Astrocyte (in vitro differentiated cells and primary cell): ENCODE results near the gene MOB3A. TPM values are rescaled to one million over a fixed set of nuclear protein-coding genes. Genes with fewer than 3 reads are reported as not detected.

Experiments
- DNase-seq: peaks from one replicate; pipeline ENCODE4 v3.0.0-alpha.2; 2010; ENCODE audit warnings: low read depth
- FAIRE-seq: peaks from 2 replicates; lab custom pipeline; 2011; peaks lifted over from hg19 to GRCh38; lab: Jason Lieb, UNC
- H2AFZ ChIP-seq: 2 replicates; pipeline ENCODE4 v1.6.0; 2012; ENCODE audit warnings: low read depth, low read length, inconsistent platforms
- H3K27ac ChIP-seq: 2 replicates; pipeline ENCODE4 v1.5.1; 2011; ENCODE audit warnings: low read depth, low read length, inconsistent platforms
- H3K27me3 ChIP-seq: 2 replicates; pipeline ENCODE4 v1.6.0; 2011; ENCODE audit warnings: low read length, inconsistent platforms; ENCODE audit not compliant: insufficient read depth
- H3K36me3 ChIP-seq: 2 replicates; pipeline ENCODE4 v1.5.1; 2011; ENCODE audit warnings: low read length, inconsistent platforms; ENCODE audit not compliant: insufficient read depth
- H3K4me1 ChIP-seq: 2 replicates; pipeline ENCODE4 v1.5.1; 2011; ENCODE audit warnings: low read length, inconsistent platforms; ENCODE audit not compliant: insufficient read depth
- H3K4me2 ChIP-seq: 2 replicates; pipeline ENCODE4 v1.6.0; 2012; ENCODE audit warnings: low read length, inconsistent platforms
- H3K4me3 ChIP-seq: 2 replicates; pipeline ENCODE4 v1.5.1; 2011; ENCODE audit warnings: low read depth, mild to moderate bottlenecking, low read length, inconsistent platforms; ENCODE audit not compliant: insufficient read depth
- H3K79me2 ChIP-seq: 2 replicates; pipeline ENCODE4 v1.6.0; 2012; ENCODE audit warnings: mild to moderate bottlenecking, low read length, inconsistent platforms; ENCODE audit not compliant: insufficient read depth
- H3K9ac ChIP-seq: 2 replicates; pipeline ENCODE4 v1.6.0; 2012; ENCODE audit warnings: mild to moderate bottlenecking, low read length, inconsistent platforms
- H3K9me3 ChIP-seq: 2 replicates; pipeline ENCODE4 v1.5.1; 2012; ENCODE audit warnings: low read depth, mild to moderate bottlenecking, low read length, inconsistent platforms; ENCODE audit not compliant: insufficient read depth
- H4K20me1 ChIP-seq: 2 replicates; pipeline ENCODE4 v1.6.0; 2012; ENCODE audit warnings: low read length, inconsistent platforms; ENCODE audit not compliant: insufficient read depth
- H3K27ac Mint-ChIP-seq: one replicate; pipeline ENCODE4 v1.8.0; 2021; ENCODE audit warnings: mild to moderate bottlenecking, mixed read lengths; ENCODE audit not compliant: unreplicated experiment
- H3K27me3 Mint-ChIP-seq: one replicate; pipeline ENCODE4 v1.8.0; 2021; ENCODE audit warnings: low read depth, mixed read lengths; ENCODE audit not compliant: unreplicated experiment
- H3K36me3 Mint-ChIP-seq: one replicate; pipeline ENCODE4 v1.8.0; 2021; ENCODE audit warnings: low read depth, mixed read lengths; ENCODE audit not compliant: unreplicated experiment
- H3K4me1 Mint-ChIP-seq: one replicate; pipeline ENCODE4 v1.8.0; 2021; ENCODE audit warnings: low read depth, mixed read lengths; ENCODE audit not compliant: unreplicated experiment
- H3K4me3 Mint-ChIP-seq: one replicate; pipeline ENCODE4 v1.8.0; 2021; ENCODE audit warnings: mild to moderate bottlenecking, moderate library complexity, mixed read lengths; ENCODE audit not compliant: unreplicated experiment
- H3K9me3 Mint-ChIP-seq: one replicate; pipeline ENCODE4 v1.8.0; 2021; ENCODE audit warnings: mild to moderate bottlenecking, mixed read lengths; ENCODE audit not compliant: unreplicated experiment
- CTCF ChIP-seq: IDR thresholded peaks from 2 replicates; pipeline ENCODE4 v1.5.1; 2011; ENCODE audit warnings: low read depth, mild to moderate bottlenecking, inconsistent platforms, low read length, moderate library complexity; ENCODE audit not compliant: insufficient read depth
- EZH2 ChIP-seq: IDR thresholded peaks from 2 replicates; pipeline ENCODE4 v1.6.1; 2012; ENCODE audit warnings: mild to moderate bottlenecking, low read length, inconsistent platforms; ENCODE audit not compliant: insufficient read depth
- total RNA-seq: library from RNA; stranded (reverse); gene quantifications from 2 replicates; pipeline ENCODE4 v1.2.1, GENCODE V29; 2021

MOB3A gene
- total RNA-seq, 1 donor from 2014 or later = 45.3 TPM

- peaks cover 9% of the 10 kb centered on the region for H3K36me3 Mint-ChIP-seq
- H3K4me1 Mint-ChIP-seq = no peaks in the 10 kb centered on the region
- TF ChIP-seq CTCF (no peak), EZH2 (no peak)
- no peak overlapping the region for H2AFZ ChIP-seq
- no peak overlapping the region for H3K4me3 ChIP-seq
- H3K4me2 ChIP-seq = no peak overlapping the region
- DNase-seq (no peak), FAIRE-seq (no peak)
- H3K9me3 ChIP-seq = no peaks in the 10 kb centered on the region
- H3K27me3 ChIP-seq = no peaks in the 10 kb centered on the region
- H3K27me3 Mint-ChIP-seq = no peaks in the 10 kb centered on the region
- no peak overlapping the region for H3K9ac ChIP-seq
- H3K9me3 Mint-ChIP-seq = no peaks in the 10 kb centered on the region
- no peak overlapping the region for H3K27ac ChIP-seq
- H3K4me3 Mint-ChIP-seq = no peak overlapping the region
- H3K36me3 ChIP-seq = peaks cover 4% of the 10 kb centered on the region
- H3K4me1 ChIP-seq = no peaks in the 10 kb centered on the region
- no peak overlapping the region for H3K27ac Mint-ChIP-seq
- H4K20me1 ChIP-seq = peaks cover 67% of the 10 kb centered on the region
- H3K79me2 ChIP-seq = peaks cover 34% of the 10 kb centered on the region
Observed at GRCh38 chr19:2099937-2100718, 4.0 kb upstream of the MOB3A start.

GRCh38 chr19:2099054-2099501, 3.0 kb upstream of the MOB3A start:
- Mint-ChIP-seq H3K27ac (no peak overlapping the region), H3K4me1 (peaks cover 6% of the 10 kb centered on the region), H3K9me3 (no peaks in the 10 kb centered on the region), H3K36me3 (peaks cover 11% of the 10 kb centered on the region), H3K27me3 (no peaks in the 10 kb centered on the region), H3K4me3 (no peak overlapping the region)
- peaks cover 4% of the 10 kb centered on the region for H3K36me3 ChIP-seq
- peaks cover 57% of the 10 kb centered on the region for H4K20me1 ChIP-seq
- H3K27me3 ChIP-seq = no peaks in the 10 kb centered on the region
- no peaks in the 10 kb centered on the region for H3K9me3 ChIP-seq
- no peak overlapping the region for H2AFZ ChIP-seq
- DNase-seq (no peak), FAIRE-seq (no peak)
- H3K4me3 ChIP-seq = no peak overlapping the region
- peaks cover 34% of the 10 kb centered on the region for H3K79me2 ChIP-seq
- H3K4me2 ChIP-seq = no peak overlapping the region
- H3K27ac ChIP-seq = no peak overlapping the region
- H3K4me1 ChIP-seq = peaks cover 6% of the 10 kb centered on the region
- H3K9ac ChIP-seq = no peak overlapping the region
- TF ChIP-seq EZH2 (no peak), CTCF (no peak)

- no peak overlapping the region for H3K4me2 ChIP-seq
- no peak for TF ChIP-seq CTCF
- no peak for TF ChIP-seq EZH2
- H3K79me2 ChIP-seq = peaks cover 35% of the 10 kb centered on the region
- Mint-ChIP-seq H3K27me3 (no peaks in the 10 kb centered on the region), H3K4me3 (no peak overlapping the region), H3K27ac (no peak overlapping the region), H3K36me3 (peaks cover 12% of the 10 kb centered on the region), H3K9me3 (no peaks in the 10 kb centered on the region), H3K4me1 (peaks cover 11% of the 10 kb centered on the region)
- H3K27me3 ChIP-seq = no peaks in the 10 kb centered on the region
- H3K36me3 ChIP-seq = peaks cover 10% of the 10 kb centered on the region
- no peak overlapping the region for H3K4me3 ChIP-seq
- H4K20me1 ChIP-seq = peaks cover 49% of the 10 kb centered on the region
- DNase-seq = no peak
- no peaks in the 10 kb centered on the region for H3K9me3 ChIP-seq
- no peak overlapping the region for H2AFZ ChIP-seq
- H3K9ac ChIP-seq = no peak overlapping the region
- no peak for FAIRE-seq
- no peak overlapping the region for H3K27ac ChIP-seq
- peaks cover 6% of the 10 kb centered on the region for H3K4me1 ChIP-seq
Observed at GRCh38 chr19:2097886-2098327, 1.8 kb upstream of the MOB3A start.
